ENCODE data around the gene NUDT16L1.

Gene NUDT16L1

GRCh38 chr16:4656695-4657686, 36.4 kb upstream of the NUDT16L1 start:
- in situ Hi-C loops (cut with MboI; ENCODE audit: low pct_unique_long_range_greater_than_20kb, low sequenced_read_pairs, unreplicated experiment) = no loop called here
- DNase-seq (ENCODE audit: low spot score) = no peak
- TF ChIP-seq CTCF (IDR thresholded peaks at IDR 0.05; ENCODE audit: extremely low read depth, insufficient read depth, missing control alignments) = no peak

GRCh38 chr16:4659363-4660353, 33.7 kb upstream of the NUDT16L1 start:
- no peak for DNase-seq (ENCODE audit: low spot score)
- no peak for TF ChIP-seq CTCF (IDR thresholded peaks at IDR 0.05; ENCODE audit: extremely low read depth, insufficient read depth, missing control alignments)
- in situ Hi-C loops (cut with MboI; ENCODE audit: low pct_unique_long_range_greater_than_20kb, low sequenced_read_pairs, unreplicated experiment) = no loop called here

GRCh38 chr16:4660454-4661007, 32.8 kb upstream of the NUDT16L1 start:
- DNase-seq (ENCODE audit: low spot score) = peak; percentile 87
- in situ Hi-C loops (cut with MboI; ENCODE audit: low pct_unique_long_range_greater_than_20kb, low sequenced_read_pairs, unreplicated experiment) = no loop called here

GRCh38 chr16:4661661-4662060, 31.7 kb upstream of the NUDT16L1 start:
- in situ Hi-C loops (cut with MboI; ENCODE audit: low pct_unique_long_range_greater_than_20kb, low sequenced_read_pairs, unreplicated experiment) = no loop called here
- no peak for DNase-seq (ENCODE audit: low spot score)
- no peak for TF ChIP-seq CTCF (IDR thresholded peaks at IDR 0.05; ENCODE audit: extremely low read depth, insufficient read depth, missing control alignments)

More at GRCh38 chr16:4660454-4661007, 32.8 kb upstream of the NUDT16L1 start:
- TF ChIP-seq CTCF (IDR thresholded peaks at IDR 0.05; ENCODE audit: extremely low read depth, insufficient read depth, missing control alignments) = no peak

GRCh38 chr16:4663465-4663776, 29.9 kb upstream of the NUDT16L1 start:
- in situ Hi-C loops (cut with MboI; ENCODE audit: low pct_unique_long_range_greater_than_20kb, low sequenced_read_pairs, unreplicated experiment) = no loop called here
- no peak for DNase-seq (ENCODE audit: low spot score)
- no peak for TF ChIP-seq CTCF (IDR thresholded peaks at IDR 0.05; ENCODE audit: extremely low read depth, insufficient read depth, missing control alignments)
